ENCODE data around the gene FUS. TPM values are rescaled to one million over a fixed set of nuclear protein-coding genes. Genes with fewer than 3 reads are reported as not detected.

The FUS gene
- total and polyA plus RNA-seq, 2 of the 13 experiments (the other 11 are each of a cell fraction or from before 2014, with no cell fraction given) = 68.1 to 168 TPM

GRCh38 chr16:31145398-31145990, 34.4 kb upstream of the FUS start (continued):
- no peak for TF ChIP-seq ZNF749 (CRISPR knock-in tag; IDR thresholded peaks at IDR 0.05; ENCODE audit: borderline replicate concordance)
- TF ChIP-seq ZNF816 (CRISPR knock-in tag; IDR thresholded peaks at IDR 0.05; ENCODE audit: borderline replicate concordance) = no peak
- no peak for TF ChIP-seq ZNF317 (CRISPR knock-in tag; IDR thresholded peaks at IDR 0.05)
- TF ChIP-seq MYPOP (CRISPR knock-in tag; IDR thresholded peaks at IDR 0.05) = no peak
- TF ChIP-seq ZBTB38 (CRISPR knock-in tag; IDR thresholded peaks at IDR 0.05) = no peak
- no peak for TF ChIP-seq MIER2 (CRISPR knock-in tag; IDR thresholded peaks at IDR 0.05)
- TF ChIP-seq MXI1 (IDR thresholded peaks at IDR 0.05; ENCODE audit: borderline replicate concordance, low read depth, low read length) = no peak
- no peak for TF ChIP-seq HCFC1 (IDR thresholded peaks at IDR 0.05; ENCODE audit: low read depth, low read length)
- 0 out of 2 replicates have a peak, but pooled peaks have one; percentile 38 for TF ChIP-seq FOXP4 (CRISPR knock-in tag; IDR thresholded peaks at IDR 0.05)
- no peak for TF ChIP-seq LRRFIP1 (CRISPR knock-in tag; conservative IDR thresholded peaks at IDR 0.05)
- TF ChIP-seq ZNF253 (CRISPR knock-in tag; IDR thresholded peaks at IDR 0.05; ENCODE audit: borderline replicate concordance) = no peak
- no peak for TF ChIP-seq MTA1 (CRISPR knock-in tag; IDR thresholded peaks at IDR 0.05; ENCODE audit: borderline replicate concordance)
- TF ChIP-seq MAF1 (CRISPR knock-in tag; IDR thresholded peaks at IDR 0.05; ENCODE audit: borderline replicate concordance) = no peak
- TF ChIP-seq ZNF232 (CRISPR knock-in tag; IDR thresholded peaks at IDR 0.05; ENCODE audit: borderline replicate concordance) = no peak
- no peak for TF ChIP-seq TFDP2 (CRISPR knock-in tag; IDR thresholded peaks at IDR 0.05)
- TF ChIP-seq THRA (CRISPR knock-in tag; IDR thresholded peaks at IDR 0.05; ENCODE audit: borderline replicate concordance) = no peak
- TF ChIP-seq BORCS8-MEF2B (CRISPR knock-in tag; IDR thresholded peaks at IDR 0.05) = no peak
- no peak for TF ChIP-seq ZNF598 (CRISPR knock-in tag; IDR thresholded peaks at IDR 0.05; ENCODE audit: borderline replicate concordance)
- TF ChIP-seq PHF20 (CRISPR knock-in tag; IDR thresholded peaks at IDR 0.05) = no peak
- 0 out of 2 replicates have a peak, but pooled peaks have one; percentile 32 for TF ChIP-seq IRF2 (CRISPR knock-in tag; IDR thresholded peaks at IDR 0.05)
- TF ChIP-seq ZNF207 (IDR thresholded peaks at IDR 0.05; ENCODE audit: borderline replicate concordance) = no peak

All from HepG2 (cell line).